GM21717 (cell line): ENCODE results near the gene CALD1.
A peak's percentile ranks its signal among the peaks of the same experiment; 100 is the strongest.

Experiments used
- ATAC-seq: cut with Tn5 transposase; IDR thresholded peaks from one replicate; pipeline ENCODE4 v1.9.1; 2021; ENCODE audit warnings: mild to moderate bottlenecking, moderate library complexity; ENCODE audit not compliant: unreplicated experiment

Gene CALD1

DNA sequence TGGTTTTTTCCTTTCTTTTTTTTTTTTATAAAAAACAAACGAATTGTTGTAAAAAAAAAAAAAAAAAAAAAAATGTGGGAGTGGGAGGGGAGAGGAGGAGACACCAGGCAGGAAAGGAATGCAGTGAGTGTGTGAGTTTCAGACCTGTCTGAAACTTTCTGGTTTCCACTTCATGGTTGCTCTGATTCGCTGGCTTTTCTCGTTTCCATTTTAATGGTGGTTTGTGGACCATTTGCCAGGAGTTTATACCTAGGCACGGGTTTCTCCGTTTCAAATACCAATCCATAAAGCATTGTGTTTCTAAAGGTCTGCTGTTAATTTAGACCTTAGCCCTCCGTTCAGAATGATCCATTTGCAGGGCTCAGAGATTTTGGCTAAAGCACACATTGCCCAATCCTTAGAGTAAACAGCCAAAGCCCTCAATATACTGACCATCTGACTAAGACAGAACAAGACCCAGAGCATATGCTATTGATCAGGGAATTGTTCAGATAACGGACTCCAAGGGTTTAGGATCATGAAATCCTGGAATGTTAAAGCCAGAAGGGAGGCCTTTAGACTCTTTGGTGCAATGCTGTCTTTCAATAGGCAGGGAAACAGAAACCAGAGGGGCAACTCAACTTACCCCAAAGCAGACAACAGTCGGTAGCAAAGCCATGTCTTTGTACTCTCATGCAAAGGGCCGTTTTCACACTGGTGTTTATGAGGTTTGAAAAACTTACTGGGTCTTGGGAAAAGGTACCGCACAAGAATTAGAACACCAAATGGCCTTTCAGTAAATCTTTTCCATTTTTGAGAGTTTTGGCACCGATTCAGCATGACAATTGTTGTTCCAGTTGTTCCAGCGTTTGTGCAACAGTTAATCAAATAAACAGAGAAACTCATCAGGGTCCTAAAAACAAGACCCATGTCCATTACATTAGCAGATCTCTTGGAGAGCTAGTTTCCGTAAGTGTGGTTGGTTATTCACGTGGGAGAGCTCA, 112.6 kb downstream of the CALD1 start:
- ATAC-seq: no peak

DNA sequence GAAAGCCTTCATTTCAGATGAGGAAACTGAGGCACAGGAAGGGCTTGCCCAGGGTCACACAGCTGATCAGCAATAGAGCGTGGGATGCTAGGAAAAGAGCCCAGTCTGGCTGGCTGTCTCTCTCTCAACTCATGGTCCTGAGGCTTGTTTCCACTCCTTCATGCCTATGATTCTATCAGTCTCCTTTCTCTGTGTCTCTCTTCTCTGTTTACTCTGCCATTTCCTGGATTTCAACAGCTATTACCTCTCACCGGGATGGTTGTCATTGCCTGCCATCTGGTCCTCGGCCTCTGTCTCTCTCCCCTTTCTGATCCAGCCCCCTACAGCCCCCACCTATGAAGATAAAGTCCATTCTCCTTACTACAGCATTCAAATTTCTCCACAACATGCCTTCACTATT, 113.5 kb downstream of the CALD1 start:
- no peak for ATAC-seq

DNA sequence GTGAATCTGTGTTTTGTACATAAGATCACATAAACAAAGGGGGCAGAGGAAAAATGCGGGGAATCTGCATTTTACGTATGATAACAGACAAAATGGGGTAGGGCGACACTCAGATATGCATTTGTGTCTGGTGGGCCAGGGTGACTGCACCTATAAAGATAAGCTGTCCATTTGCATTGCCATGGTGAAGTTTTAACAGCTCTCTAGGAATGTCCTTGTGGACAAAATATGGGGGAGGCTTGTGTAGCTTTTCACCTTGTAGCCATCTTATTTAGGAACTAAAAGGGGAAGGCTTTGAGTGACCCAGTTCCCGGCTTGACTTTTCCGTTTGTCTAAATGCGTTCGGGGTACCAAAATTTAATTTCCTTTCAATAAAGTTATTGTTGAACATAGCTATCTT, 114.5 kb downstream of the CALD1 start:
- ATAC-seq: no peak

DNA sequence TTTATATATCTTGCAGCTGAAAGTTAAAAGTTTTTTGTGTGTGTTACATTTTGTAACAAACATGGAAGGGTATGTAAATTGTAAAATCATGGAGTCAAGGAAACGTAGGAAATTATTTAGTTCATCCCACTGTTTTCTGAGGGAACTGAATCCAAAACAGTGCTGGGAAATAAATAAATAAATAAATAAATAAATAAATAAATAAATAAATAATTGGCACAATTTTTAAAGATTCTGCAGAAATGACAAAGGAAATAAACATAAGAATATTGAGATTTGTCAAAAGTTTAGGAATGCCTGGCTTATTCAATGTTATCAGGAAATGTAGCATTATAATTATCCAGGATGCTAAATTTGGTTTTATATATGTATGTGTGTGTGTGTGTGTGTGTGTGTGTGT, 115.5 kb downstream of the CALD1 start:
- ATAC-seq: no peak

DNA sequence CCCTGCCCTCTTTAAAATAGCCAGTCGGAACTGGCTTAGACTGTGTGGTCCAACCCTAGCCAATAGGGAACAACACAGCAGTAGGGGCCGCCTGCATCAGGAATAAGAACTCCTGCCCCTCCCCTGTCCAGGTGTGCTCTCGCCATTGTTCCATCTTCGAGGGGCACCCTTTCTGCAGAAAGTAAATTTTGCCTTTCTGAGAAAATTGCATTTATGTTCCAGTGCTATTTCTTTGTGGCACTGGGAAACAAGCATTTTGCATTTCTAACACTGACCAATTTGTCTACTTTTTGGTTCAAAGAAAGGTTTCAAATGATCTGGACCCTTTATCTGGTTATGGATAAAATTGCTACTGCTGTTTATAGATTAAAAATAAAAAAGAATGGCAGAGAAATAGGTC, 116.6 kb downstream of the CALD1 start:
- no peak for ATAC-seq

DNA sequence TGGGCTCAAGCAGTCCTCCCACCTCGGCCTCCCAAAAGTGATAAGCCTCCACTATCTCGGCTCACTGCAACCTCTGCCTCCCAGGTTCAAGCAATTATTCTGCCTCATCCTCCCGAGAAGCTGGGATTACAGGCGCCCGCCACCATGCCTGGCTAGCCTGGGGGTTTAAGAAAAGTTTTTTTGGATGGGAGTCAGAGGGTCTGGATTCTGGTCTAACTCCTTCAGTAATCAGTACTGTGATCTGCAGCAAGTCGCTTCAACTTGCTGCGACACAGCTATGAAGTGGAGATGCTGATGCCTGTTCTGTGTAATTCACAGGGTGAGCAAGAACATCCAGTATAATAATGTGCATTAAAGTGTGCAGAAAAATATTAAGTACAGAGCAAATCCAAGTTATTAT, 118.5 kb downstream of the CALD1 start:
- no peak for ATAC-seq

DNA sequence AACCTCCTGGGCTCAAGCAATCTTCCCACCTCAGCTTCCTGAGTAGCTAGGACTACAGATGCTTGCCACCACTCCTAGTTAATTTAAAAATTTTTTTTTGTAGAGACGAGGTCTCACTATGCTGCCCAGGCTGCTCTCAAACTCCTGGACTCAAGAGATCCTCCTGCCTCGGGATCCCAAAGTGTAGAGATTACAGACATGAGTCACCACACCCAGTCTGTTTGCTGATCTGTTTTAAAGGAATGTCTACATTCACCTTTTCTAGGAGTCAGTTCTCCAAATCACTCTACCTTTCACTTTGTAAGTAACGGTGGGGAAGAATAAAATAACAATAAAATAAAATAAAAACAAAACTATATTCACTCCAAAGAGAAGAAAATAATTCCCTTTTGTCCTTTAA, 120.3 kb downstream of the CALD1 start:
- ATAC-seq: no peak

DNA sequence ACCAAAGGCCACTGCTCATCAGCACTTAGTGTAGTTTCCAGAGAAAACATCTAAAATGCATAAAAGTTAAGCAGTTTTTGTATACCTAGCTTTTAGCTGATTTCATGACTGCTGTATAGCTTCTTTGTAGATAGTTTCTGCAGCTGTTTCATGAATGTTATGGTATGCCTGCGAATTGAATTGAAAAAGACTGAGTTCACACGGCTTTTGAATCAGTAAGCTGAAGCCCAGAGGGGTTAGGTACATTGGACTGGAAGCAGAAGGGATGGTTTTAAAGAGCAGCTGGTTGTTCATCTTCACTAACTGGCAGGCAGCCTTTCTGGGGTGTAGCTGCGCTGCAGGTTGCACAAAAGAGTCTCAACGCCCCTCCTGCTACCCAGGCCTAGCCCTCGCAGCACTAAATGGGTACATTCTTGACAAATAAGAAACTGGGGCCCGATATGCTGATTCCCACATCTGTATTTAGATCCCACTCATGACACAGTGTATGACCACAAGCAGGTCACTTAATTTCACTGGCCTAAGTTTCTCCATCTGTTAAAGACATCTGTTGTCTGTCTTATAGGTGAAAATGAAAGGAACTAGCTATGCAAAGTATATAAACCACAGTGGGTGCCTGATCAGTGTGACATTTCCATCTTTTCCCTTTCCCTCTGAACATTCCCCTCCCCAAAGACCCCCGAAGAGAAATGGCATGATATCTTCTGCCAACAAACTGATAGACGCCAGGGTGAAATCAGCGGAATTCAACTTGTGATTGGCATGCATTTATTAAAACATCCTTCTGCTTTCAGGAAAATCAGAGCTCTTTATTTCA, 120.9 kb downstream of the CALD1 start:
- ATAC-seq: peak; percentile 89

DNA sequence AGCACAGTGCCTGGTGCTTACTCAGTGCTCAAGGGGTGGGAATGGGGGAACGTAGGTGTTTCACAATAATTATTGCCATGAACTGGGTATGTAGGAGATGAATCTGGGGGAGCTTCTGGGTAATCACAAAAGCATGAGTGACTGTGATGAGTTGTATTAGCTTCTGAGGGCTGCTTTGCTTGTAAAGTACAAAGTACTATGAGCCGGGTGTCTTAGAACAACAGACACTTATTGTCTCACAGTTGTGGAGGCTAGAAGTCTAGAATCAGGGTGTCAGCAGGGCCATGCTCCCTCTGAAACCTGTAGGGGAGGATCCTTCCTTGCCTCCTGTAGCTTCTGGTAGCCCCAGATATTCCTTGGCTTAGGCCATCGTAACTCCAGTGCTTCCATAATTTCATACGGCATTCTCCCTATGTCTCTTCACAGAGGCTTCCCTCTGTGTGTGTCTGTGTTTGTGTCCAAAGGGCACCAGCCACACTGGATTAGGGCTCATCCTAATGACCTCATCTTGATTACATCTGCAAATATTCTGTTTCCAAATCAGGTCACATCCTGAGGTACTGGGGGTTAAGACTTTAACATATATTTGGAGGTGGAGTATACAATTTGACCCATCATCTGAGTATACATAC, 122.1 kb downstream of the CALD1 start:
- no peak for ATAC-seq

DNA sequence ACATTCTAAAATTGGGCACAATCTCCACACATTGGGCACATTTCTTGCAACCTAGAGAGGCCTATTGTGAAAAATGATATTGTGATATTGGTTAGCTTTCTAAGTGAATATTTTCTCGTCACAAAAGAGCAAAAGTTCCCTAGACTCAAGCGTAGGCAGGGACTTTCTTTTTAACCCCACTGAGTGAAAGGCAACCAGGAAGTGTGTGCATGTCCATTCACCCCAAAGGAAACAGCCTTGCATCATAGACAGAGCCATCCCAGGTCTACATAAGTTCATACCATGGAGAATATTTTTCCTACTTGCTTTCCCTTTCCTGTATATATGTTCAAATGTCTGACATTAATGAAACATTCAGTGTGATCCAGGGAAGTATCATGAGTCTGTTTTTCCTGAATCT, 122.6 kb downstream of the CALD1 start:
- no peak for ATAC-seq

DNA sequence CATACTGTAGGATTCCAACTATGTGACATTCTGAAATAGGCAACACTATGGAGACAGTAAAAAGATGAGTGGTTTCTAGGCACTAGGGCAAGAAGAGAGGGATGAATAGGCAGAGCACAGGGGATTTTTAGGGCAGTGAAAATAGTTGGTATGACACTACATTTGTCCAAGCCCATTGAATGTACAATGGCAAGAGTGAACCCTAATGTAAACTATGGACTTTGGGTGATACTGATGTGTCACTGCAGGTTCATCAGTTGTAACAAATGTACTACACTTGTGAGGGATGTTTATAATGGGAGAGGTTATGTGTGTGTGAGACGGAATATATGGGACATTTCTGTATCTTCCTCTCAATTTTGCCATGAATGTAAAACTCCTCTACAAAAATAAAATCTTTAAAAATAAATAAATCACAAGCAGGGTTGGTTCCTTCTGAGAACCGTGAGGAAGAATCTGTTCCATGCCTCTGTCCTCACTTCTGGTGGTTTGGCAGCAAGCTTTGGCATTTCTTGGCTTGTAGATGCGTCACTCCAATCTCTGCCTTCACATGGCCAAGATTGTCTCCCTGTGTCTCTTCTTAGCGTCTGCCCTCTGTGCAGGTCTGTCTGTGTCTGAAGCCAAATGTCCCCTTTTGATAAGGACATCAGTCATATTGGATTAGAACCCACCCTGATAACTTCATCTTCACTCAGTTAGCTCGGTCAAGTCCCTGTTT, 123.8 kb downstream of the CALD1 start:
- no peak for ATAC-seq

DNA sequence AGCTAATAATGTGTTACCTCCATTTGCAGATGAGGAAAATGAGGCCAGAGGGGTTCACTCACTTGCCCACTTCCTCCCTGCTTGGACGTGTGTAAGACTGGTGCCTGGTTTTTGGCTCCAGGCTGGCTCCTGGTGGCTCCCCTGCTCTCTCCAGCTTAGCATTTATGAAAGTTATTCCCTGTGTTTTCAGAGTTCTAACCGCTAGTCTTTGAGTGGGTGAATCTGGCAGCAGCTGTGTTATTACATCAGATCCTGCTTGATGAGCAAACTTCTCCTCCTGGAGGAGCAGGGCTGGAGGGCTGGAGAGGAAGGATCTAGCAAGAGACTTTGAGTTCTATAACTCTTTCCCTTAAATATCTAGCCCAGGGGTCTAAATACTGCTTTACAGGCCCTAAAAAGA, 125.9 kb downstream of the CALD1 start:
- ATAC-seq: no peak

DNA sequence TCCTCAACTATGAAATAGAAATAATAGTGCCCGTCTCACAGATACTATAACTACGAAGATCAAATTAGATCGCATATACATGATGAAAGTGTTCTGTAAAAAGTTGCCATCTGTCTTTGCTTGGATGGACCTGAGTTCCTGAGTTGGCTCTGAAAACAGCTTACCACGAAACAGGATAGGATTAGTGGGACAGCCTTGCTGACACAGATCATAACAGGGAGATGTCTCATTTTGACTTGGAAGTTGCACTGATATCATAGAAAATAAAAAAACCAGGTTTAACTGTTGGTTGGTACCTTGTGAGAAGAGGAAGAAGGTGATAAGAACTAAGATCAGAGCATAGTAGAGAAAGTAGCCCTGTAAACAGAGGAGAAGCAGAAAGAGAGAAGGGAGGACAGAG, 127.6 kb downstream of the CALD1 start:
- ATAC-seq: no peak

DNA sequence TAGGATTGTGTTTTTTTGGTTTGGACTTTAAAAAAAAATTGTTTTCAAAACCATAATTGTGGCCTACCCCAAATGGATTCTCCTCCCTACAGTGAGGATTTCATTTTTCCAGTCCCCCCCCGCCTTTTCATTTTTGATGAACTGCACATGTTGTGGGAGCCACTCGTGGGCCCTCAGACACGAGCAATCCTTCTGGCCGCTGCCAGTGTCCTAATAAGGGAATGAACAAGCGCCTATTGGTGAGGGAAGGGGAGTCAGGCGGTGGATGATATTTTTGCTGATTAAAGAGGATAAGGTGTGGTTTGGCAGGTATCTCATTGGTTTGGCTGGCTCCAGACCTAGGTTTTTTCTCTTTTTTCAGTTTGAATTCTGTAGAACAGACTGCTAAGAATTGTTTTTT, 128.2 kb downstream of the CALD1 start:
- no peak for ATAC-seq

DNA sequence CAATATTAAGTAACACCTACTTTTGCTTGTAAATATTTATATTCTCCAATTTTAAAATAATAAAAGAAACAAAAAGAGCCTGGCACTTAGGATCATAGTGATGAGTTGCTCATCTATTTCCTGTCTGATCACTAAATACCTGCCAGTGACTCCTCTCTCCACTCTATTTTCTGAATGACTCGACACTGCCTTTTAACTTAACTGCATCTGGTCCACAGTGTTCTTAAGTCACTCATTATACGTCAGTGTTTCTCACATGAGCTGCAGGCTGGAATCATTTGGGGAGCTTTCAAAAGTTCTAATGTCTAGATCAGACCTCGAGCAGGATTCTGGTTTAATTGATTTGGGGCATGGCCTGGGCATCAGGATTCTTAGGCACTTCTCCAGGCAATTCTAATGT, 128.9 kb downstream of the CALD1 start:
- no peak for ATAC-seq

DNA sequence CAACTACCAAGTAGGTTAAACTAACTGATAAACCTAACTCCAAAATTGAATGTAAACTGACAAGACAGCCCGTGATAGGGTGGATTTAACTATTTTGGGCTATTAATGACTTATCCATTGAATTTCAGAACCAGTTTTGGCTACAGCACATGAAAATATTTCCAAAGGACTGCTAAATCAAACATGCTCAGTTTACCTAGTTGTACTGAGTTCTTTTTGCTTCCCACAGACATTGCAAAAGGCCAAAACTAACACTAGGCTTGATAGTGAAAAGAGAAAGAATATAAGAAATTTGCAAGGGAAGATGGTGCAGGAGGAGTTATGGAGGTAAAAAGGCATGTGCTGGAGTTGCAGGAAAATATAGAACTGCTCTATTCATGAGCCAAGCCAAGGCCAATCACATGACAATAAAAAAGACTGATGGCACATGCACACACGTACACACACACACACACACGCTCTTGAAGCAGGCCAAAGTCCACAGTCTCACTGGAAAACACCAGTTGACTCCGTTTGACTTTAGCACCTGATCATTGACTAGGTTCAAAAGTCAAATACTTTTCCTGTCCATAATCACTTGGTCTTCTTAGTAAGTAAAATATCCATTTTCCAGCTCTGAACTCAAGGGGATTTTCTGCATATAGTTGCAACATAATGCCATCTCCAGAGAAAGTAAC, 130.9 kb downstream of the CALD1 start:
- no peak for ATAC-seq

DNA sequence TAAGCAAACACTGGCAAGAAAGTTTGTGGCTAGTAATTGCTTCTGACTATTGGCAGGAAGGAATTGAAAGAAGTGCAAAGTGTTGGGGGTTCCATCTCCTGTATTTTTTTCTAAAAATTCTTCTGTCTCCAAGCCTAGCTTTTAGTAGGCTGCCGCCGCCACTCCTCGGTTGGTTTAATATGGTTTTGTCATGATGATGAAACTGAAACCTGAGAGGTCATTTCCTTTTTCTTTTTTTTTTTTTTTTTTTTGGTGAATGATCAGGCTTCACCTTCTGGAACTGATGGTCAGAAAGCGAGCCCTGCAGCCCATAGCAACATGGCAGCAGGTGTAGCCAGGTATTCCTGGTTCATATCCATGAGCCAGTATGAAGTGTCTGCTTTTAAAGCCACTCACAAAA, 131.5 kb downstream of the CALD1 start:
- ATAC-seq: no peak

DNA sequence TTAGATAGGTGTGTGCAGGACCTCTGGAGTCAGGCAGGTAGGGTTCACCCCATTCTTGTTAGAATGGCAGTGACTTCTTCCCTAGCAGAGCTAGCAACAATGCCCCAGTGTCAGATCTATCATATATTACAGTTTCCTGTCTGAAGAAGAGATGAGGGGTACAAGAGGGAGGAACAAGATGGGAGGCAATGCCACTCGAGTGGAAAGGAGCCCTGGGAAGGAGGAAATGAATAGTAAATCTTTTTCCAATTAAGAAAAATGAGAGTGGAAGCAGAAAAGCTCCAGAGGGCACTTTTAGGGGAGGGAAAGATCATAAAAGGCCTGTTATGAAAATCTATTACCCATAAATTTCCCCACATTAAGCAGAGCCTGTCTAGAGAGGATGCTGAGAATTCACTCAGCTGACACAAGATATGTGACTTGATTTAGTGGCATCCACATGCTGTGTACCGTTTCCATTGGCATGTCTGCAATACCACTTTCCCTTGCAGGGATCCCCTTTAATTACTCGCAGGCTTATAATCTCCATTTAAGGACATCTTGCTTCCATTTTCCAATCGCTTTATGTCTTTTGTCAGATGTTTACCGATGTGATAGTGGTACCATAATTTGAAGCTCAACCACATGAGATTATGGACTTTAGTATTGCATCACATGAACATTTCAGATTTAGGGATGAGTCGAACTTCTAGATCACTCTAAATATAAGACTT, 136.9 kb downstream of the CALD1 start:
- ATAC-seq: no peak

DNA sequence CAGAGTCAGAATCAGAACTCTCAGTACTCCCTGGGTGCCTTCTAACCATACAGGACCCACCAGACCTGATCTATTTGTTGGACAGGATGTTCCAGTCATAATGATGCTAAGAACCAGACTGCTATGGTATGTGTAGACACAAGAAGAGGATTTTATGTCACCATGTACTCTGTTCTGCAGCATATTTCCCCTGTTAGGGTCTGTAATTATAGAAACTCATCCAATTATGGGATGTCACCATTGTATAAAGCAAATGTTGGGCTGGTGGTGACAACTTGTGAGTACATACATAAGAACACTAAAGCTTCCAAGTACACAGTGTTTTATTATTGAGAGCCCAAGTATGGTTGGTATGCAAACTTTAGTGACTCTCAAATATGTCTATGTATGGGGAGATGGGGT, 139.8 kb downstream of the CALD1 start:
- peak; percentile 61 for ATAC-seq
